ENCODE measurements around the gene NLGN4X. TPM values are rescaled to one million over a fixed set of nuclear protein-coding genes. Genes with fewer than 3 reads are reported as not detected.

Gene NLGN4X
- total and polyA plus RNA-seq, 2 donors (not counting 3 experiments of a cell fraction or from before 2014, with no cell fraction given), result 0.03 TPM; not detected in 1

DNA sequence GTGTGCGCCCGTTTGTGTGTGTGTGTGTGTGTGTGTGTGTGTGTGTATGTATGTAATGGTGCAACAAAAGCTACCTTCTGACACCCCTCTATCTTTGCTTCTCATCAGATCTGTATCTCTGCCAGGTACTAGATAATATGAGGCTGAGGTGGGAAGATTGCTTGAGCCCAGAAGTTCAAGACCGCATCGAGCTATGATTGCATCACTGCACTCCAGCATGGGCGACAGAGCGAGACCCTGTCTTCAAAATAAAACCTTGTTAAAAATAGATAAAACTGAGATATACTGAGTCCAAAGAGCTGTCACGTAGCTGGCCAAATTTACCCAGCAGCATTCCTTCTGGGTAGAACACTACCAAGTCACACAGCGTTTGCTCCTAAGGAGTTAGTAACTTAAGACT lies 18.4 kb downstream of the NLGN4X start:
- ChIA-PET POLR2A (no interaction called here), CTCF (no interaction called here)
- Histone ChIP-seq H3K9me1 (replicated peaks; ENCODE audit: control insufficient read depth, extremely low read depth, insufficient read depth, low read length) (no peaks in the 10 kb centered on the region), H3K9me3 (replicated peaks; ENCODE audit: control insufficient read depth, insufficient read depth, low read length) (no peaks in the 10 kb centered on the region), H4K20me1 (replicated peaks; ENCODE audit: control insufficient read depth, extremely low read depth, insufficient read depth, low read length) (no peaks in the 10 kb centered on the region), H3K4me3 (replicated peaks in 1 of 3; ENCODE audit: insufficient read depth in 1 of 3, low read depth in 1 of 3, low read length in 3 of 3) (no peak overlapping the region), H3K36me3 (ENCODE audit: control insufficient read depth in 2 of 2, extremely low read depth in 1 of 2, insufficient read depth in 2 of 2, low read length in 2 of 2) (no peaks in the 10 kb centered on the region), H3K4me1 (ENCODE audit: control insufficient read depth, extremely low read depth, insufficient read depth, low read length) (no peaks in the 10 kb centered on the region), H3K79me2 (ENCODE audit: control insufficient read depth, insufficient read depth, low read length) (no peaks in the 10 kb centered on the region), H3K4me2 (ENCODE audit: insufficient read depth, low read length) (no peak overlapping the region), H2AFZ (ENCODE audit: low read depth, low read length) (no peak overlapping the region), H3K27me3 (ENCODE audit: control insufficient read depth in 2 of 2, insufficient read depth in 2 of 2, low read length in 2 of 2) (no peaks in the 10 kb centered on the region), H3K27ac (ENCODE audit: insufficient read depth, low read depth, low read length) (no peak overlapping the region), H3K9ac (replicated peaks; ENCODE audit: extremely low read depth, insufficient read depth, low read length) (no peak overlapping the region)
- FAIRE-seq, result no peak
- no peak for DNase-seq (ENCODE audit: low read depth, low spot score)
- dilution Hi-C loops (cut with MboI; ENCODE audit: extremely low pct_ligation_motif_present, low sequenced_read_pairs) (no loop called here), intact Hi-C loops (cut with micrococcal nuclease) (no loop called here)
- TF ChIP-seq JUN (IDR thresholded peaks at IDR 0.05; ENCODE audit: borderline replicate concordance, insufficient read depth, insufficient read length, low read depth), result no peak
- no TSS peak for BruUV-seq (replicated peaks)

GRCh38 chrX:6203462-6204215 lies 25.0 kb downstream of the NLGN4X start:
- no TSS peak for BruUV-seq (replicated peaks)
- FAIRE-seq (no peak), DNase-seq (ENCODE audit: low read depth, low spot score) (no peak)
- Histone ChIP-seq H3K9me3 (replicated peaks; ENCODE audit: control insufficient read depth, insufficient read depth, low read length) (no peaks in the 10 kb centered on the region), H3K36me3 (ENCODE audit: control insufficient read depth in 2 of 2, extremely low read depth in 1 of 2, insufficient read depth in 2 of 2, low read length in 2 of 2) (no peaks in the 10 kb centered on the region), H3K27ac (ENCODE audit: insufficient read depth, low read depth, low read length) (no peak overlapping the region), H3K27me3 (ENCODE audit: control insufficient read depth in 2 of 2, insufficient read depth in 2 of 2, low read length in 2 of 2) (no peaks in the 10 kb centered on the region), H3K4me2 (ENCODE audit: insufficient read depth, low read length) (no peak overlapping the region), H3K9ac (replicated peaks; ENCODE audit: extremely low read depth, insufficient read depth, low read length) (no peak overlapping the region), H3K4me1 (ENCODE audit: control insufficient read depth, extremely low read depth, insufficient read depth, low read length) (no peaks in the 10 kb centered on the region), H4K20me1 (replicated peaks; ENCODE audit: control insufficient read depth, extremely low read depth, insufficient read depth, low read length) (no peaks in the 10 kb centered on the region), H3K4me3 (replicated peaks in 1 of 3; ENCODE audit: insufficient read depth in 1 of 3, low read depth in 1 of 3, low read length in 3 of 3) (no peak overlapping the region), H3K79me2 (ENCODE audit: control insufficient read depth, insufficient read depth, low read length) (no peaks in the 10 kb centered on the region), H3K9me1 (replicated peaks; ENCODE audit: control insufficient read depth, extremely low read depth, insufficient read depth, low read length) (no peaks in the 10 kb centered on the region), H2AFZ (ENCODE audit: low read depth, low read length) (no peak overlapping the region)
- CTCF ChIA-PET, result no interaction called here
- TF ChIP-seq MAX (IDR thresholded peaks at IDR 0.05; ENCODE audit: insufficient read depth, insufficient read length) (no peak), POLR2AphosphoS5 (IDR thresholded peaks at IDR 0.05; ENCODE audit: insufficient read depth, low read depth, low read length) (no peak), JUN (IDR thresholded peaks at IDR 0.05; ENCODE audit: borderline replicate concordance, insufficient read depth, insufficient read length, low read depth) (no peak), FOS (IDR thresholded peaks at IDR 0.05; ENCODE audit: borderline replicate concordance, insufficient read depth, low read length) (no peak), POLR2A (IDR thresholded peaks at IDR 0.05; ENCODE audit: low read depth, low read length) (no peak), GATA2 (IDR thresholded peaks at IDR 0.05; ENCODE audit: insufficient read depth, insufficient read length, low read depth, low read length) (no peak), EZH2 (IDR thresholded peaks at IDR 0.05; ENCODE audit: borderline replicate concordance, low read depth, low read length, severe bottlenecking) (no peak), MYC (IDR thresholded peaks at IDR 0.05; ENCODE audit: low read depth, low read length) (no peak)
- TF ChIP-seq, protein P1, sequence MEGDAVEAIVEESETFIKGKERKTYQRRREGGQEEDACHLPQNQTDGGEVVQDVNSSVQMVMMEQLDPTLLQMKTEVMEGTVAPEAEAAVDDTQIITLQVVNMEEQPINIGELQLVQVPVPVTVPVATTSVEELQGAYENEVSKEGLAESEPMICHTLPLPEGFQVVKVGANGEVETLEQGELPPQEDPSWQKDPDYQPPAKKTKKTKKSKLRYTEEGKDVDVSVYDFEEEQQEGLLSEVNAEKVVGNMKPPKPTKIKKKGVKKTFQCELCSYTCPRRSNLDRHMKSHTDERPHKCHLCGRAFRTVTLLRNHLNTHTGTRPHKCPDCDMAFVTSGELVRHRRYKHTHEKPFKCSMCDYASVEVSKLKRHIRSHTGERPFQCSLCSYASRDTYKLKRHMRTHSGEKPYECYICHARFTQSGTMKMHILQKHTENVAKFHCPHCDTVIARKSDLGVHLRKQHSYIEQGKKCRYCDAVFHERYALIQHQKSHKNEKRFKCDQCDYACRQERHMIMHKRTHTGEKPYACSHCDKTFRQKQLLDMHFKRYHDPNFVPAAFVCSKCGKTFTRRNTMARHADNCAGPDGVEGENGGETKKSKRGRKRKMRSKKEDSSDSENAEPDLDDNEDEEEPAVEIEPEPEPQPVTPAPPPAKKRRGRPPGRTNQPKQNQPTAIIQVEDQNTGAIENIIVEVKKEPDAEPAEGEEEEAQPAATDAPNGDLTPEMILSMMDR (IDR thresholded peaks at IDR 0.05; ENCODE audit: extremely low read depth in 1 of 2, insufficient read depth in 1 of 2, low read depth in 1 of 2, low read length in 2 of 2), result no peak
- POLR2A ChIA-PET, result no interaction called here
- intact Hi-C loops (cut with micrococcal nuclease) (no loop called here), dilution Hi-C loops (cut with MboI; ENCODE audit: extremely low pct_ligation_motif_present, low sequenced_read_pairs) (no loop called here)

Data from endothelial cell of umbilical vein (primary cell).